PC-9 (cell line): ENCODE data around the gene HEMK1. TPM values are rescaled to one million over a fixed set of nuclear protein-coding genes. Genes with fewer than 3 reads are reported as not detected.

Experiments
- BruUV-seq: library from RNA; stranded (reverse); fragments of 400-500 nt; replicated peaks from 2 replicates; lab custom pipeline; 2021; lab: Mats Ljungman, UMichigan
- CTCF ChIA-PET: fragments of 300-600 bp; sonication (Branson Sonifier 250); formaldehyde crosslinking; loops from one replicate; lab custom pipeline; 2022; ENCODE audit warnings: antibody characterized with exemption; lab: Charles Lee
- POLR2A ChIA-PET: fragments of 300-600 bp; sonication (Branson Sonifier 250); formaldehyde crosslinking; loops from one replicate; lab custom pipeline; 2022; ENCODE audit warnings: antibody characterized with exemption; ENCODE audit not compliant: unreplicated experiment; lab: Charles Lee
- DNase-seq, 2 experiments: peaks; one replicate each; pipeline versions ENCODE4 v3.0.0 to v3.0.0-alpha.2; 2015 to 2022; ENCODE audit warnings: mixed read lengths in 1 of 2
- H2AFZ ChIP-seq: fragments of 200-600 bp; sonication (generic); 2 replicates; pipeline ENCODE4 v1.8.1; 2017; ENCODE audit warnings: antibody characterized with exemption
- H3F3A ChIP-seq: fragments of 200-600 bp; sonication (generic); 2 replicates; pipeline ENCODE4 v1.8.1; 2017; ENCODE audit warnings: antibody characterized with exemption, mild to moderate bottlenecking, low read depth; ENCODE audit not compliant: insufficient read depth
- H3K27ac ChIP-seq: fragments of 200-600 bp; sonication (generic); 2 replicates; pipeline ENCODE4 v1.6.1; 2016; ENCODE audit warnings: mixed run types
- H3K27me3 ChIP-seq: fragments of 200-600 bp; sonication (generic); 2 replicates; pipeline ENCODE4 v1.6.1; 2016; ENCODE audit warnings: low read depth, mixed run types; ENCODE audit not compliant: insufficient read depth
- H3K36me3 ChIP-seq: fragments of 200-600 bp; sonication (generic); 2 replicates; pipeline ENCODE4 v1.6.1; 2016; ENCODE audit warnings: low read depth, mixed run types
- H3K4me1 ChIP-seq: fragments of 200-600 bp; sonication (generic); replicated peaks from 2 replicates; pipeline ENCODE4 v1.6.1; 2016; ENCODE audit warnings: mixed run types; ENCODE audit not compliant: insufficient read depth
- H3K4me2 ChIP-seq: fragments of 200-600 bp; sonication (generic); 2 replicates; pipeline ENCODE4 v1.6.1; 2017; ENCODE audit warnings: mixed run types
- H3K4me3 ChIP-seq: fragments of 200-600 bp; sonication (generic); 2 replicates; pipeline ENCODE4 v1.6.1; 2016; ENCODE audit warnings: mixed run types
- H3K79me2 ChIP-seq: fragments of 200-600 bp; sonication (generic); 2 replicates; pipeline ENCODE4 v1.6.1; 2017; ENCODE audit warnings: low read depth, mixed run types
- H3K9me2 ChIP-seq: fragments of 200-600 bp; sonication (generic); 2 replicates; pipeline ENCODE4 v1.8.1; 2017; ENCODE audit warnings: mild to moderate bottlenecking; ENCODE audit not compliant: insufficient read depth
- H3K9me3 ChIP-seq: fragments of 200-600 bp; sonication (generic); 2 replicates; pipeline ENCODE4 v1.8.1; 2016; ENCODE audit warnings: low read depth; ENCODE audit not compliant: insufficient read depth
- H4K20me1 ChIP-seq: fragments of 200-600 bp; sonication (generic); 2 replicates; pipeline ENCODE4 v1.8.1; 2017; ENCODE audit not compliant: insufficient read depth
- EZH2 ChIP-seq: fragments of 200-600 bp; sonication (generic); IDR thresholded peaks from 2 replicates; pipeline ENCODE4 v1.8.0; 2017; ENCODE audit warnings: antibody characterized with exemption, low read depth
- intact Hi-C: fragments of 100-400 bp; cut with micrococcal nuclease; formaldehyde crosslinking; loops from one replicate; pipeline ENCODE4 v1.10.0; 2022; ENCODE audit not compliant: unreplicated experiment
- total RNA-seq: library from RNA; stranded (reverse); gene quantifications from 2 replicates; pipeline ENCODE4 v1.2.3, GENCODE V29; 2021
- TF ChIP-seq, protein P1 (sequence below): fragments of 200-600 bp; sonication (generic); conservative IDR thresholded peaks from 2 replicates; pipeline ENCODE4 v1.6.1; 2017; ENCODE audit warnings: mixed run types, antibody characterized with exemption, mild to moderate bottlenecking, moderate library complexity

HEMK1 gene
- total RNA-seq, 1 experiment from 2014 or later, result 20.6 TPM

DNA sequence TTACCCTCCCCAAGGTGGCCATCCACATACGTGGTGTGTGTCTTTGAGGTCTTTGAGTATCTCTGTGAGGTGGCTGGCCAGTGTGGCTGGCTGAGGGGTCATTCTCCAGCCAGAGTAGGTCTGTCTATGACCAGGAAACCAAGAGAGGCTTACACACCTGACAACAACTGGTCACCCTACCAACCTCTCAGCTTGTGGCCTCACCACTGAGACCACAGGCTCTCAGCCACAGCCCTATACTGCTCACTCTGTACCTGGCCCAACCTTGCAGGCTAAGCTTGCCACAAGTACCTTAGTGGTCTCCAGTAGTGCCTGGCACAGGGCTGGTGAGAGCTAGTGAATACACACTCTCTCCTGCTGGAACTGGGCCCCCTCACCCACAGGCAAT, 5.1 kb downstream of the HEMK1 start:
- DNase-seq, result no peak
- H3F3A ChIP-seq, result no peaks in the 10 kb centered on the region
- H3K36me3 ChIP-seq, result no peaks in the 10 kb centered on the region
- no peaks in the 10 kb centered on the region for H4K20me1 ChIP-seq
- H3K27ac ChIP-seq, result no peak overlapping the region
- H3K9me3 ChIP-seq, result no peaks in the 10 kb centered on the region
- no TSS peak for BruUV-seq
- H3K27me3 ChIP-seq, result no peaks in the 10 kb centered on the region
- no peaks in the 10 kb centered on the region for H3K9me2 ChIP-seq
- H2AFZ ChIP-seq, result no peak overlapping the region
- intact Hi-C loops, result no loop called here
- no peak for TF ChIP-seq EZH2
- TF ChIP-seq, protein P1, sequence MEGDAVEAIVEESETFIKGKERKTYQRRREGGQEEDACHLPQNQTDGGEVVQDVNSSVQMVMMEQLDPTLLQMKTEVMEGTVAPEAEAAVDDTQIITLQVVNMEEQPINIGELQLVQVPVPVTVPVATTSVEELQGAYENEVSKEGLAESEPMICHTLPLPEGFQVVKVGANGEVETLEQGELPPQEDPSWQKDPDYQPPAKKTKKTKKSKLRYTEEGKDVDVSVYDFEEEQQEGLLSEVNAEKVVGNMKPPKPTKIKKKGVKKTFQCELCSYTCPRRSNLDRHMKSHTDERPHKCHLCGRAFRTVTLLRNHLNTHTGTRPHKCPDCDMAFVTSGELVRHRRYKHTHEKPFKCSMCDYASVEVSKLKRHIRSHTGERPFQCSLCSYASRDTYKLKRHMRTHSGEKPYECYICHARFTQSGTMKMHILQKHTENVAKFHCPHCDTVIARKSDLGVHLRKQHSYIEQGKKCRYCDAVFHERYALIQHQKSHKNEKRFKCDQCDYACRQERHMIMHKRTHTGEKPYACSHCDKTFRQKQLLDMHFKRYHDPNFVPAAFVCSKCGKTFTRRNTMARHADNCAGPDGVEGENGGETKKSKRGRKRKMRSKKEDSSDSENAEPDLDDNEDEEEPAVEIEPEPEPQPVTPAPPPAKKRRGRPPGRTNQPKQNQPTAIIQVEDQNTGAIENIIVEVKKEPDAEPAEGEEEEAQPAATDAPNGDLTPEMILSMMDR, result no peak
- peaks cover 11% of the 10 kb centered on the region; the same call in 1 of the 2 replicates for H3K79me2 ChIP-seq
- POLR2A ChIA-PET, result no interaction called here
- H3K4me1 ChIP-seq, result peaks cover 7% of the 10 kb centered on the region; the same call in 1 of the 2 replicates
- CTCF ChIA-PET, result no interaction called here
- H3K4me2 ChIP-seq, result no peak overlapping the region
- H3K4me3 ChIP-seq, result no peak overlapping the region

DNA sequence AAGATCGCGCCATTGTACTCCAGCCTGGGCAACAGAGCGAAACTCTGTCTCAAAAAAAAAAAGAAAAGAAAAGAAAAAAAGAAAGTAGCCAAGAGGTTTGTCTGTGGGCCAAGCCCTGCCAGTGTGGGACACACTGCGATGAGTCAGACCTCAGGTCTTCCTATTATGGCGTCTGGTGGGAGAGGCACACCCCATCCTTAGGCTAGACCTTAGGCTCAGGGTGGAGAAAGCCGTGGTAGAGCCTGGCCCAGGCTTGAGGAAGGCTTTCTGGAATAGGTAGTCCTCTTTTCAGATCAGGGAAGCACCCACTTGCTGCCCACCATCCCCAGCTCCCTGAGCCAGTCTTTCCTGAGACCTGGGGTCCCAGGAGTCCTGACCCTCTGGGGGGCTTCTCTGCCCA, 6.0 kb downstream of the HEMK1 start:
- CTCF ChIA-PET, result interaction anchor here (0.7 kb wide), 1 partner anchor 357 kb away, joined by 3 read pairs; no protein-coding TSS in a partner anchor

DNA sequence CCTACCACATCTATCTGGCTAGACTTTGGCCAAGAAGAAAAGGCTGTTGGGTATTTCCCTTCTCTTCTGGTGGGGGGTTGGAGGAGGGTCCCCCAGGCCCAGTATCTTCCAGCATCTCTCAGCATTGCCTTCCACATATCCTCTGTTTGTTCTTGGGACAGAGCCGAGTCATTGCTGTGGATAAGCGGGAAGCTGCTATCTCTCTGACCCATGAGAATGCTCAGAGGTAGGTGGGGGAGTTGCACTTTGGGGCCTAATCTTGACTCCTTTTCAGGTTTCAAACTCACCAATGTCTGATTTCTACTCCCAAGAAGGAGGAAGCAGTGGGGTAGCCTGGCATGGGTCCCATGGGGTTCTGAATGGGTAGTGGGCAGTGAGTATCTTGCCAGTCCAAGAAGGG, 8.0 kb downstream of the HEMK1 start:
- no peak overlapping the region for H3K27ac ChIP-seq
- H3K36me3 ChIP-seq, result no peaks in the 10 kb centered on the region
- no peaks in the 10 kb centered on the region for H3K9me2 ChIP-seq
- ChIA-PET CTCF (interaction anchor here (0.5 kb wide), 1 partner anchor 34 kb away, joined by 3 read pairs; the partner anchor contains the start of gene CISH), POLR2A (no interaction called here)
- peak in 1 of 2 experiments; percentile 21 for DNase-seq
- intact Hi-C loops, result no loop called here
- no peaks in the 10 kb centered on the region for H3K79me2 ChIP-seq
- H3K27me3 ChIP-seq, result no peaks in the 10 kb centered on the region
- TF ChIP-seq, protein P1, result no peak
- TF ChIP-seq EZH2, result no peak
- no peaks in the 10 kb centered on the region for H4K20me1 ChIP-seq
- H3K4me3 ChIP-seq, result no peak overlapping the region
- no peak overlapping the region for H3K4me2 ChIP-seq
- BruUV-seq, result no TSS peak
- no peak overlapping the region for H2AFZ ChIP-seq
- H3K9me3 ChIP-seq, result no peaks in the 10 kb centered on the region
- H3F3A ChIP-seq, result no peaks in the 10 kb centered on the region
- H3K4me1 ChIP-seq, result no peaks in the 10 kb centered on the region

More for the DNA sequence above, 6.0 kb downstream of the HEMK1 start:
- Histone ChIP-seq H3K4me3 (no peak overlapping the region), H3K27me3 (no peaks in the 10 kb centered on the region), H3K27ac (no peak overlapping the region), H3K9me3 (no peaks in the 10 kb centered on the region), H3K36me3 (no peaks in the 10 kb centered on the region), H3K4me1 (peaks cover 2% of the 10 kb centered on the region; the same call in 1 of the 2 replicates), H3K4me2 (no peak overlapping the region), H4K20me1 (no peaks in the 10 kb centered on the region), H3K9me2 (no peaks in the 10 kb centered on the region), H2AFZ (no peak overlapping the region), H3F3A (no peaks in the 10 kb centered on the region), H3K79me2 (0 out of 2 replicates have a peak, but pooled peaks cover 2% of the 10 kb centered on the region)
- no peak for TF ChIP-seq EZH2
- TF ChIP-seq, protein P1, result no peak
- intact Hi-C loops, result no loop called here
- peak; percentile 17 to 37 for DNase-seq
- no TSS peak for BruUV-seq
- POLR2A ChIA-PET, result interaction anchor here (0.6 kb wide), 1 partner anchor 212 kb away, joined by 3 read pairs; no protein-coding TSS in a partner anchor
